ENCODE data around the gene PPP2CA. TPM values are rescaled to one million over a fixed set of nuclear protein-coding genes. Genes with fewer than 3 reads are reported as not detected.

Gene PPP2CA
- total and polyA plus RNA-seq, 2 of the 8 experiments (the other 6 are each of a cell fraction or from before 2014, with no cell fraction given), result 75.0 to 205 TPM

GRCh38 chr5:134263801-134264200 is 37.9 kb upstream of the PPP2CA start:
- Histone ChIP-seq H3K23ac (ENCODE audit: insufficient read length) (no peak overlapping the region), H4K20me1 (replicated peaks in 1 of 2; ENCODE audit: control insufficient read depth in 1 of 2, insufficient read depth in 2 of 2, low read length in 2 of 2) (no peaks in the 10 kb centered on the region), H2BK120ac (replicated peaks; ENCODE audit: low read depth, low read length) (no peak overlapping the region), H2BK15ac (ENCODE audit: low read length) (no peak overlapping the region), H2BK20ac (ENCODE audit: low read length) (no peak overlapping the region), H4K8ac (ENCODE audit: extremely low read depth, insufficient read depth, low read length) (no peak overlapping the region), H2BK12ac (ENCODE audit: low read depth, low read length) (no peak overlapping the region), H3K4me3 (ENCODE audit: extremely low read depth in 1 of 4, insufficient read depth in 2 of 4, low read depth in 3 of 4, low read length in 4 of 4) (no peak overlapping the region), H3K56ac (replicated peaks; ENCODE audit: insufficient read length, low read depth, low read length) (no peak overlapping the region), H2AFZ (ENCODE audit: low read length) (no peak overlapping the region), H3K18ac (ENCODE audit: extremely low read depth, low read length) (no peak overlapping the region), H3K14ac (ENCODE audit: insufficient read length) (no peak overlapping the region), H3K79me1 (ENCODE audit: low read depth, low read length) (no peaks in the 10 kb centered on the region), H3K9me3 (ENCODE audit: insufficient read depth in 2 of 2, low read depth in 1 of 2, low read length in 1 of 2) (peaks cover 13 to 19% of the 10 kb centered on the region in 2 experiments), H2BK5ac (ENCODE audit: low read depth, low read length) (no peak overlapping the region), H3K4me2 (ENCODE audit: insufficient read depth in 1 of 2, low read depth in 2 of 2, low read length in 2 of 2) (no peak overlapping the region), H3K4me1 (replicated peaks in 1 of 4; ENCODE audit: control insufficient read depth in 3 of 4, insufficient read depth in 4 of 4, low read length in 3 of 4) (no peaks in the 10 kb centered on the region), H3K23me2 (ENCODE audit: low read depth, low read length) (no peaks in the 10 kb centered on the region), H4K5ac (ENCODE audit: insufficient read length, low read depth, low read length) (no peak overlapping the region), H3K36me3 (ENCODE audit: control insufficient read depth in 2 of 4, insufficient read depth in 4 of 4, low read length in 3 of 4) (no peaks in the 10 kb centered on the region), H3K27ac (ENCODE audit: low read depth, low read length) (no peak overlapping the region), H2AK5ac (ENCODE audit: low read depth, low read length) (no peak overlapping the region), H3K27me3 (replicated peaks in 1 of 4; ENCODE audit: control insufficient read depth in 3 of 4, extremely low read depth in 1 of 4, insufficient read depth in 3 of 4, low read length in 3 of 4) (no peaks in the 10 kb centered on the region), H4K91ac (replicated peaks; ENCODE audit: insufficient read length, low read length) (no peak overlapping the region), H3K4ac (replicated peaks; ENCODE audit: insufficient read length, low read depth, low read length) (no peak overlapping the region), H3K9ac (replicated peaks in 1 of 4; ENCODE audit: extremely low read depth in 1 of 4, low read depth in 3 of 4, low read length in 3 of 4) (no peak overlapping the region), H3K79me2 (ENCODE audit: control insufficient read depth in 1 of 2, insufficient read depth in 2 of 2, low read length in 2 of 2) (no peaks in the 10 kb centered on the region)
- DNase-seq (ENCODE audit: low read depth in 1 of 2, low spot score in 2 of 2), result no peak
- ChIA-PET CTCF (ENCODE audit: partially characterized antibody) (no interaction called here), POLR2A (ENCODE audit: partially characterized antibody) (no interaction called here)
- FAIRE-seq, result no peak
- TF ChIP-seq CTBP2 (IDR thresholded peaks at IDR 0.05; ENCODE audit: borderline replicate concordance, insufficient read depth, insufficient read length, low read length) (no peak), MAFK (IDR thresholded peaks at IDR 0.05; ENCODE audit: low read depth, low read length) (no peak), KDM4A (IDR thresholded peaks at IDR 0.05; ENCODE audit: low read depth, low read length, severe bottlenecking) (no peak), GABPA (IDR thresholded peaks at IDR 0.05; ENCODE audit: borderline replicate concordance, insufficient read depth, low read length) (no peak)
- WGBS, 2 experiments (ENCODE audit: extremely low coverage in 1 of 2, insufficient coverage in 1 of 2, insufficient read length in 1 of 2, insufficient replicate concordance in 2 of 2, low coverage in 1 of 2, low lambda C conversion rate in 2 of 2, missing lambda C conversion rate in 1 of 2), result 95% methylated on average over 4 of the region's 4 CpGs; no CpG with 5 or more reads in 1 of the 2 experiments
